ENCODE measurements around the gene GPSM3.
"Not testable (repeated sequence)": the region's sequence is repeated elsewhere in the genome, so short reads cannot be mapped to it uniquely, and the experiment has no call there.

Gene GPSM3

DNA sequence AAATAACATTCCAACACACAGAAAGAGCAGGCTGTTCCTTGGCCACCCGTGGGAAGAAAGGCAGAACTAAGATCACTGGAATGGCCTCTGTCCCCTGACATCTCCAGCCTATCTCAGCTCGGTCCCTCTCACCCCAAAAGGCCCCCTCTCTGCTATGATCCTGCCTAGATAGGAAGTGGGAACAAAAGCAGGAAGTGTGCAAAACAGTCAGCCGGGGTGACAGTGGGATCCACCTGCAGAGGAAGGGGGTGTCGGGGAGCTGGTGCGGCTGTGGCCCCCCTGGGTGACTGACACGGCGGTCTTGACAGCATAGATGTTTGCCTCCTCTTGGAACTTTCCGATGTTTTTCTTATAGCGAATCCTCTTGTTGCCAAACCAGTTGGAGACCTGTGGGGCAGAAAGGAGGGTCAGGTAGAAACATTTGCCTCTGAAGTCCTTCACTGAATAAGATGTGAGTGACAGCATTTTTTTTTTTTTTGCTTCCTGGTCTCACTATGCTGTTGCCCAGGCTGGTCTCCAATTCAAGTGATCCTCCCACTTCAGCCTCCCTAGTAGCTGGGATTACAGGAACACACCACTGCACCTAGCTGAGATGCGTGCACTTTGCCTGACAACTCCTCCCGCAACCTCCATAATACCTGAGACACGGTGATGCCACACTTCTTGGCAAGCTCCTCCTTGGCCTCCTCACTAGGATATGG is 5.3 kb downstream of the GPSM3 start:
- DNase-seq (ENCODE audit: low spot score): no peak

DNA sequence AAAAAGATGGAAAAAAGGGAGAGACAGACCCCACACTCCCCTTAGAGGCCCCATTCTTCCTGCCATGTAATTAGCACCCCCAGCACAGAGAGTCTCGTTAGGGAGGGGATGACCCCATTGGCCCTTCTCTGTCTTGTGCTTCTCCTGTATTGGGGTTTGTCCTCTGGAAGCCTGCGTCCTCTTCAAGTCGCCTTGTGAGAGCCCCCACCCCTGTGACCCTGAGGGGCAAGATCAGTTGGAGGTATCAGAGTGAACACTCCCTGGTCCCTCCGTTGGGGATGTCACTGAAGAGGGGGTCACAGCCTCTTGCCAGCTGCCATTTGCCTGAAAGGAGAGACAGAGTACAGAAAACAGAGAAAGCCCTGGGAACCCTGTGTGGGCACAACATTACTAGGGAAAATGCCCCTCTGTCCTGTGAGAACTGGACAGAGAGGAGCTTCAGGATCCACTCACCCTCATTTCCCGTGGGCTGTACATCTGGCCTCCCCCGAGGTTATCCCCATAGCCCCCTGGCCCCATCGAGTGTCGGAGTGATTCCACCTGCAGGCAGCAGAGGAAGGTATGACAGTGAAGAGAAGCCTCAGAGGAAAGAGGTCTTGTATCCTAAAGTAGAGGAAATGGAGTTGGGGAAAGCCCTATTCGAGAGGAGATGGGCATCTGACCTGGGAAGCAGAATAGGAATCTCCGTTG is 6.1 kb downstream of the GPSM3 start:
- DNase-seq (ENCODE audit: low spot score): not testable (repeated sequence)

DNA sequence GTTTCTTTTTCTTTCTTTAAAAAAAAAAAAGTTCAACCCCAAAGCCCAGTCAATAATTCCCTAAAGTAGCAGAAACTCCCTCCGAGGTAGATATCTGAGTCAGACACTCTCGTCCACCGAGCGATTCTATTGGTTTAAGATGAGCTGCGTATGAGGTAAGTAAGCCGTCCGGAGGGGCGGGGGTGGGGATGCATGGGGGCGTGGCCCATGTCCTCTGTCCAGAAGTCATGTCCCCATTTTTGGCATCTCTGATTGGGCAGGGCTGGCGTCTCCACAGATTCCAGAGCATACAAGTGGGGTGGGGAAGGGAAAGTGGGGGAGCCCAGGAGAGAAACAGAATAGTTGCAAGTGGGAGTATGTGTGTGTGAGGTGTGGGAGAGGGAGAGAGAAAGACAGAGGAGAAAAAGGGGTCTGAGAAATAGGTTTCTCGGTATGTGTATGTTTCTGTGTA is 6.7 kb downstream of the GPSM3 start:
- DNase-seq (ENCODE audit: low spot score): peak; percentile 78

DNA sequence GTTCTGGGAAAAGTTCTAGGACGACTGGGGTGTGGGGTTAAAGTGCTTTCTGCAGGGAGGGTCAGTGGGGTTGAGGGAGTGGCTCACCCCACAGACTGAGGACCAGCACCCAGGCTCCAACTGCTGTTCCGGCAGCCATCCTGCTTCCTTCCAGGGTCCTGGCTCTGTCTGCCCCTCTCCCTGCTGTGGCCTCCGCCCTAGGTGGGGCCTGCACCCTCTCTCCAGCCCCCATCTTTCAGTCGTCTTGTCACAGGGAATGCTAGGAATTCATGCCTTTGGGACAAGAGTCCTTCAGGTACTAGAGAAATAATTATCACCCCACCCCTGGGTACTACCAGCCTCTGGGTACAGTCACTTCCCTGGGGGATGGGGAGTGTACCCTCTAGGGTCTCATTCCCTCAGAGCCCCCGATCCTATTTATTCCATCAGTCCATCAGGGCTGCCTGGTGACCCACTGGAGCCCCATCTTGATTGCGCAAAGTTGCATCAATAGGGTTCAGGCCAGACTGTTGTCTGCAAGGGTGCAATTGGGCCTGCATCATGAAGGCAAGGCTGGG is 8.3 kb downstream of the GPSM3 start, which contains the start of gene AGER:
AGER (minus strand) TSS at position 170 of the 557 bp plus-strand sequence; CDS start at position 139, 31 bp downstream.
- no peak for DNase-seq (ENCODE audit: low spot score)

DNA sequence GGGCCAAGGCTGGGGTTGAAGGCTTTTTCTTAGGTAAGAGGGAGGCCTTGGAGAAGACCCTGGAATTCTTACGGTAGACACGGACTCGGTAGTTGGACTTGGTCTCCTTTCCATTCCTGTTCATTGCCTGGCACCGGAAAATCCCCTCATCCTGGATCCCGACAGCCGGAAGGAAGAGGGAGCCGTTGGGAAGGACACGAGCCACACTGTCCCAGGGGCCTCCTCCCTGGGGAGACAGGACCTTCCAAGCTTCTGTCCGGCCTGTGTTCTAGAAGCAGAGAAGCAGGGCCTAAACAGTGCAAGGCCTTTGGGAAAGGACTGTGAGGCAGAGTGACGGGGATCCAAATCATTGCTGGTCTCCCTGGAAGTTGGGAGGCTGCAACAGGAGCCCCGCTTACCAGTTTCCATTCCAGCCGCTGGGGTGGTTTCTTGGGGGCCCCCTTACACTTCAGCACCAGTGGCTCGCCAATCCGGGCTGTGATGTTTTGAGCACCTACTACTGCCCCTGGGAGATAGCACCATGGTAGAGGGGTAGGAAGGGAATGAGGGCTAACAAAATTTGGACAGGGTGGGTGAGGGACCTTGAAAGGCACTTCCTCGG is 8.9 kb downstream of the GPSM3 start:
- DNase-seq (ENCODE audit: low spot score): no peak

DNA sequence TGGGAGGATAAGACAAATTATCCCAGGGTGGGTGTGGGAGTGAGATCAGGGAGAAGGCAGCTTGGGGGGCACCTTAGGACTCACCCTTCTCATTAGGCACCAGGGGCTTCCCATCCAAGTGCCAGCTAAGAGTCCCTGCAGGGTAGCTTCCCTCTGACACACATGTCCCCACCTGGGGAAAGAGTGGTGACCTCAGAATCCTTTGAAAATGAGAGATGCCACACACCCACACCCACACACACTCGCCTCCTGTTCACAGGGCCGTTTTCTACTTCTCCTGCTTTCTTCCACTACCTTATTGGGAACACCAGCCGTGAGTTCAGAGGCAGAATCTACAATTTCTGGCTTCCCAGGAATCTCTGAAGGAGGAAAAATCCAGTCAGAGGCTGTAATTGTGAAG is 9.4 kb downstream of the GPSM3 start:
- DNase-seq (ENCODE audit: low spot score): no peak

DNA sequence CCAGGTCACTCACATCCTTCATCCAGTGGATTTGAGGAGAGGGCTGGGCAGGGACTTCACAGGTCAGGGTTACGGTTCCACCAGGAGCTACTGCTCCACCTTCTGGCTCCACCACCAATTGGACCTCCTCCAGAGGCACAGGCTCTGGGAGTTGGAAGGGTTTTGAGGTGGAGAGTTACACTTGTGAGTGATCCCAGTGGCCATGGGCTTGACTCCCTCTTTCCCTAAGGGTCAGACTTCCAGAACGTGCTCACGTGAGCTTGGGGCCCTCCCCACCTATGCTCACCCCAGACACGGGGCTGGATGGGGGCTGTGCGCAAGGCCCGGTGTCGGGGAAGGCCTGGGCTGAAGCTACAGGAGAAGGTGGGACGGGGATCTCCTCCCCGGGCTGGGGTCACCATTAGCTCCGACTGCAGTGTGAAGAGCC is 9.9 kb downstream of the GPSM3 start:
- DNase-seq (ENCODE audit: low spot score): no peak

DNA sequence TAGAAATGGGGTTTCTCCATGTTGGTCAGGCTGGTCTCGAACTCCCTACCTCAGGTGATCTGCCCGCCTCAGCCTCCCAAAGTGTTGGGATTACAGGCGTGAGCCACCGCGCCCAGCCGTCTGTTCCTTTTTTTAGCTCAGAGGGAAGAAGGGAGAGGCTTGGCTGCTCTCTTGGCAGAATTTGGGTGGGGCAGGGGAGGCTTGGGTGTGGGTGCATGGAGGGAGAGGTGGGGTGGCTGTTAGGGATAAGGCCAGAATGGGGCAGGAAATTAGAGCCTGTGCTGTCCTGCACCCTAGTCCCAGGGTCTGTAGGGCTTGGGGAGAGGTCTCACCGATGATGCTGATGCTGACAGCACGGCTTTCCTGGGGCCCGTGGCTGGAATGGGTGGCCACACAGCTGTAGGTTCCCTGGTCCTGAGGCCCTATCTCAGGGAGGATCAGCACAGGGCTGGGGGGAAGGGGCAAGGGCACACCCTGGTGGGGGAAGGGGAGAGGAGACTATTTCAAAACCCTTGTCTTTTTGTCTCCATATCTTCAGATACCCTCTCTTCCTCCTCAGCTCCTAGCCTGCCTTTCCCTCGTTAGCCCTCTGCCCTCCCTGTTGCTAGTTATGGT is 10.4 kb downstream of the GPSM3 start:
- no peak for DNase-seq (ENCODE audit: low spot score)

DNA sequence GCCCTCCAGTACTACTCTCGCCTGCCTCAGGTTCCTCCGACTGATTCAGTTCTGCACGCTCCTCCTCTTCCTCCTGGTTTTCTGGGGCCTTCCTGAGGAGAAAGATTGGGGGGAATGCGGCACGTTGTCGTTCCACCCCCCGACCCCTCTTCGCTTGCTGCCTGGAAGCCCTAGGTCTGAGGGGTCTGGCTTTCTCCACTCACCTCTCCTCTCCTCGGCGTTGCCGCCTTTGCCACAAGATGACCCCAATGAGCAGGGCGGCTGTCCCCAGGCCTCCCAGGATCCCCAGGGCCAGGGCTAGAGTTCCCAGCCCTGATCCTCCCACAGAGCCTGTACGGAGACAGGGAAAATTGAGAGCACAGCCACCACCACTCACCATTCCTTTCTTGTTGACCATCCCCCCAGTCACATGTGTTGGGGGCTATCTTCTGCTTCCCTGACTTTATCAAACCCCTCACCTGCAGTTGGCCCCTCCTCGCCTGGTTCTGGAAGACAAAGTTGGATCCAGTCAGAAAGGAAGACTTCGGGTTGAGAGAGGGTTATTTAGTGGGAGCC is 11.2 kb downstream of the GPSM3 start:
- DNase-seq (ENCODE audit: low spot score): no peak

DNA sequence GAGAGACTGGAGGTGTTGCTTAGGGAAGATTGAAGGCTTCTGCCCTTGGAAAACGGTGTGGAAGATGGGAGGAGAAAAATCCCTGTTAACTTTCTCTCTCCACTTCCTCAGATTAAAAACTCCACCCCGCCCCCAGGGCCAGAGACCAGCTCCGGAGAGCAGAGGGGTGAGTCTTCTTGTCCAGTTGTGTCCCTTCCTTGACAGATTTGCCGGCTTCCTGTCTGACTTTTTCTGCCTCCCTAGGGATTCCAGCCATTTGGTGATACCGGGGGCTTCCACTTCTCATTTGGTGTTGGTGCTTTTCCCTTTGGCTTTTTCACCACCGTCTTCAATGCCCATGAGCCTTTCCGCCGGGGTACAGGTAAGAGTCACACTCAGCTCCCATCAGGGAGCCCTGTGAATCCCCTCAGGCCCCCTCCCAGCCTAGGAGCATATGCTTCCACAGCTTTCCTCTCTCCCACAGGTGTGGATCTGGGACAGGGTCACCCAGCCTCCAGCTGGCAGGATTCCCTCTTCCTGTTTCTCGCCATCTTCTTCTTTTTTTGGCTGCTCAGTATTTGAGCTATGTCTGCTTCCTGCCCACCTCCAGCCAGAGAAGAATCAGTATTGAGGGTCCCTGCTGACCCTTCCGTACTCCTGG is 12.6 kb downstream of the GPSM3 start:
- no peak for DNase-seq (ENCODE audit: low spot score)

DNA sequence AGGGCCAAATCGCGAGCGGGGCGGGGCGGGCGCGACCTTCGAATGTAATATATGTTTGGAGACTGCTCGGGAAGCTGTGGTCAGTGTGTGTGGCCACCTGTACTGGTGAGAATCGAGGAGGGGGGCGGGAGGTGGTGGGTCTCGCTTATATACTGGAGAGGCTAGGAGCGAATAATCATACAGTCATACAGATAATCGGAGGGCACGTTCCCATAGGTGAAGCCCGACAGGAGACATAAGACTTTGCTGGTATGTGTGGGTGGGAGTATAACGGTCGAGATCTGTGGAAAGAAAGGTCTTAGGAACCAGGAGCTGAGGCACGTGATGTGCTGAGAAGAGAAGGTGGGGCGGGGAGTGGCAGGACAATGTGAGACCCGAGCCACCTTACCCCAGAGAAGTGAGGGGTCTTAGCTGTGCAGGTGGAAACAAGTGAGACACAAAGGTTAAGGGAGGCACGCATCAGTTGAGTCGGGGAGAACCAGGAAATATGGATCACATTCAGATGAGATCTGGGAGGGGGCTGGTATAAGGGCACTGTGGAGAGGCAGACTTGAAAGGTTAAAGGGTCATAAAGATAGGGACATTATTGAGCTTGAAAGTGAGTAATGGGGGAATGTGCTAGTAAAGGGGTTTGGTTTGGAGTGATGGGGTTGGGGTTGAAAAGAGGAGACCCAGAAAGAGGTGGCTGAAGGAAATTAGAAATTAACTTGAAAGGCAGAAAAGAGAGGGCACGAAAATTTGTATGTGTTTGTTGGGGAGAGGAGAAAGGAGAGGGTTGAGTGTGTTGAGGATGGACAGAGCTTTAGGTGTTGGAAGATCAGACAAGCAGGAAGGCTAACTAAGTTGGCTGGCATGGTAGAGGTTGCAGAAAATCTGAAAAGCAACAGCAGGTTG is 13.6 kb downstream of the GPSM3 start:
- DNase-seq (ENCODE audit: low spot score): no peak

DNA sequence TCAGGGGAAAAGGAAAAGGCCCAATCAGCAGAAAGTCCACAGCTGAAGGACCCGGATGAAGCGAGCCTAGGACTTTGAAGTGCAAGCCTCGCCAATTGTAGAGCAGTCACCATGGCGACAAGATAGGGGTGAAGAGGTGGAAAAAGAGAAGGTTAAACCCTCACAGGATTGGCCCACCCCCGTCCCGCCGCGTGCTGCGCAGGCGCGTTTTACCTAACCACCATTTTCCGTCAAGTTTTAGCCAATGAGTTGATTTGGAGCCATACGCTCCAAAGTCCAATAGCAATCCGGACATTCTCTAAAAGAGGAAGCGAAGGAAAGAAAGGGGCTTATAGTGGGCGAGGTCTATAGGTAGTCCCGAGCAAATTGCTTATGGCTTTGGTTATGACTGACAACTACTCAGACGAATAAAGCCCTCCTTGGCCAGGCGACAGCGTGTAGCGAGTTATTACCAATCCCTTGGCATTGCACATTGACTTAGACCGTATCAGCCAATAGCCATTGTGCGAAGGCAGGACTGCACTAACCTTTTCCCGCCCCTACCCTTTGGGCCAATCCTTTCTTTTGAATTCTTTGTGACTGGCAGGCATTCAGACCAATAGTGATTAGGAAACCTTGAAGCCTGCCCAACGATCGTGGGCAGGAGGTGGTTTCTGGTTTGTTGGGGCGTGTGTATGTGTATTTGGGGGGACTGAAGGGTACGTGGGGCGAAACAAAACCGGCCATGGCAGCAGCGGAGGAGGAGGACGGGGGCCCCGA is 14.5 kb downstream of the GPSM3 start, which contains the start of gene RNF5:
RNF5 (plus strand) TSS at position 618 of the 759 bp plus-strand sequence; CDS start at position 725, 107 bp downstream.
- DNase-seq (ENCODE audit: low spot score): peak; percentile 99

DNA sequence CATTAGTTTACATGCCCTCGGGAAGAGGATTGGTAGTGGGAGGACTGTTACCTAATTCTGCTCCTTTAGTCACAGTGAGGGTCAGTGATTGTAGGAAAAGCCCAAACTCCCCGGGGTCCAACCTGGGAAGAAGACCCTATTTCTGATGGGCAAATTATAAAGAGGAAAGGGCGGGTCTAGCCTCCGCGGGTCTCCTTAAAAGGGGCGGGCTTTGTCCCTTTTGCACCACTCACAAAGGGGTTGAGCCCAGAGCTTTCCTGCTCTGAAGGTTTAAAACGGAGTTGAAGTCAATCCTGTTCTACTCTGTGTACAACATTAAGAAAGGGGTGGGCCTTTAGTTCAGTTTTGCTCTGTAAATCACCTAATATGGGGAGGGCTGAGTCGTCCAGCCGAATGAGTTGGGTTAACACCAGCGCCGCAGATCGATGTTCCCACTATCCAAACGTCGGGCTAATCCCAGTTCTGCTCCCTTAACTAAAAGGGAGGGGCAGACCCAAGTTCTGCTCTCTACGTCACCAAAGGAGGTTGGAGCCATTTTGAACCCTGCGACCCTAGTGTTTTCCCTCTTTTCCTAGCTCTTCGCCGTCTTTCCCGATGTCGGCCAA is 15.2 kb downstream of the GPSM3 start:
- DNase-seq (ENCODE audit: low spot score): no peak

DNA sequence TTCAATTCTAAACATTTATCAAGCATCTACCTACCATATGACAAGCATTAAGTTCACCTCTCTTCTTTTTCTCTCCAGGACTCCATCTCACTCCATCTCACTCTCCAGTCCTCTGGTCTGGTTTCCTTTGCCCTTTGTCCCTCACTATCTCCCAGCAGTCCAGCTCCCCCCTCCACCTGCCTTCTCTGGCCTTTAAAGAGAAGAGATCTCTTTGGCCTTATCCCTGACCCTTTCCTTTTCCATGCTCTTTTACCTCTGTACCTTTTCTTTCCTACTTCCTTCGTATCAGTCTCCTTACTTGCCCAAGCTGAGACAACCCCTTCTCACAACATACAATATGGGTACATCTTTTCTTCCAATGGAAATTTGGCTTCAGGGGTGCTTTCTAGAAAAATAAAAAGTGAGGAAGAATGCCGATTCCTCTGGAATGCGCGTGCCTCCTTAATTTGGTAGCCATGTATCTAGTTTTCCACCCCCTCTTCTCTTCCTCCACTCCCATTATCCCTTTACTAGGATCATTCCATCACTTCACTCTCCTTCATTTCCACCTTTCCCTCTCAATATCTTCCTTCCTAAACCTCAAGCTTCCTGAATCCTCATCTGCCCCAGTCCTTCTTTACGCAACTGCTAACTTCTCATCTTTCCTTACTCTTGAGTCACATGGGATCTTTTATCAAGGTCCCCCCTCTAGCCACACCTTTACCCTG is 15.8 kb downstream of the GPSM3 start:
- DNase-seq (ENCODE audit: low spot score): no peak

DNA sequence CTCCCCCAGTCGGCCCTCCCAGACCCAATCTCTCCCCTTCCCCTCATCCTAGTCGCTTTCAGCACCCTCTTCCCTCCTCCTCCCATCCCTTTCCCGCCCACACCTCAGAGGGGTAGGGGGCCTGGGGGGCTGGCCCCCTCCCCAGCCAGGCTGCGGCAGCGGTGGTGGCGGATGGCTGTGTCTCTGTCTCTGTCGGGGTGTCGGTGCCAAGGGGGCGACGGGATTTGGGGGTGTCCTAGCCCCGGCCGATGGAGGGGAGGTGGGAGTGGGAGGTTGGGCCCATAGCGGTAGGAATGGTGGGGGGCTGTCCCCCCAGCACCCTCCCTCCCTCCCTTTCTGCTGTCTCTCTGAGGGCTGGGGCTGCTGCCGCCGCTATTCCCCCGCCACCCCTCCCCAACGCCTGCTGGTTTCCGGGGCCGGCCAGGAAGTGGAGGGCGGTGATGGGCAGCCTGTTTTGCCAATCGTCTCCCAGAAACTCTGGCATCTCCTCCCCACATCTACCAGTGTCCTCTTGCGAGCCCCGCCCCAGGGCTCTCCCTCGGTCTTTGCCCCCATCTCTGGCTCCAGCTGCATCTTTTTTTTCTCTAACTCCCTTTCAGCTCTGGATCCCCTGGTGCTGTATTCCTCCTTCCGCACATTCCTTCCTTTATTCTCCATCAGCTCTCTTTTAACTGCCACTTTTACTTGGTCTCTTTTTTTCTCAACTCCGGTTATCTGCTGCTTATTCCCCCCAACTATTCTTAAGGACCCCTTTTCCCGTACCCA is 16.6 kb downstream of the GPSM3 start, which contains the start of gene AGPAT1:
AGPAT1 (minus strand) TSS at position 374 of the 765 bp plus-strand sequence. CDS start 4,588 bp downstream, outside the sequence.
- peak; percentile 96 for DNase-seq (ENCODE audit: low spot score)

DNA sequence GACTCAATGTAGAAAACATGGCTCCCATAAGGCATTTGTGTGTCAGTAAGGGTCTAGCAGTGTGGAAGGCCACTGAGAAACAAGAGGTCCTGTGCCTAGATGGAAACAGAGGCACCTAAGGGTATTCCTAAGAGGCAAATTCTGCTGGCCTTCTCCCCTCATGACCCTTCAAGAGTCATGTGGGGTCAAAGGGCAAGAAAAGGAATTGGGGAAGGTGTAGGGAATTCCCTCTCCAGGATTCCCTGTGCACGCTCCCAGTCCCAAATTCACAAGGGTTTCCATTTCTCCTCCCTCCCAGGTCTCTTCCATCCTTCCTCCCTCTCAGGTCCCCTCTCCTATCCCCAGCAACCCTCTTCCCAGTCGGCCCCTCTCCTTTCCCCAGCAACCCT is 17.1 kb downstream of the GPSM3 start:
- no peak for DNase-seq (ENCODE audit: low spot score)

DNA sequence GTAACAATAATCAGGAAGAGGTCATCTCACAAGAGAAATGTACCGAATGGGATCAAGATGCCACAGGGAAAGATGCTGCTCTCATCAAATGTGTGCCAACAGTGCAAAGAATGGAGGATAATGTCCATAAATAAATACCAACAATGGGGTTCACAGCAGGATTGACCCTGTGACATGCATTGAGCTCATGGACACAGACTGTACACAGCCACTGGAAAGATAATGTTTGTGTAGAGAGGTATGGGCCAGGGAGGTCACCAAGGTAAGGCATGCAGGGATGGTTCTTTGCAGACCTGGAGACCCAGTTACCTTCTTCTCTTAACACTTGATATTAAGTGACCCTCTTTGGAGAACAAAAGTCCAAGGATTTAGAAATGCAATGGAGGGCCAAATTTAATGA is 18.0 kb downstream of the GPSM3 start:
- no peak for DNase-seq (ENCODE audit: low spot score)

All from COLO829 (cell line).